ENCODE measurements around the gene LPO. TPM values are rescaled to one million over a fixed set of nuclear protein-coding genes. Genes with fewer than 3 reads are reported as not detected.

LPO gene
- 0.06 to 0.10 TPM (median 0.08 TPM) in 4 of 5 replicates, not detected in the other for total RNA-seq (2022; extraction: Qiagen RNA extraction)

DNA sequence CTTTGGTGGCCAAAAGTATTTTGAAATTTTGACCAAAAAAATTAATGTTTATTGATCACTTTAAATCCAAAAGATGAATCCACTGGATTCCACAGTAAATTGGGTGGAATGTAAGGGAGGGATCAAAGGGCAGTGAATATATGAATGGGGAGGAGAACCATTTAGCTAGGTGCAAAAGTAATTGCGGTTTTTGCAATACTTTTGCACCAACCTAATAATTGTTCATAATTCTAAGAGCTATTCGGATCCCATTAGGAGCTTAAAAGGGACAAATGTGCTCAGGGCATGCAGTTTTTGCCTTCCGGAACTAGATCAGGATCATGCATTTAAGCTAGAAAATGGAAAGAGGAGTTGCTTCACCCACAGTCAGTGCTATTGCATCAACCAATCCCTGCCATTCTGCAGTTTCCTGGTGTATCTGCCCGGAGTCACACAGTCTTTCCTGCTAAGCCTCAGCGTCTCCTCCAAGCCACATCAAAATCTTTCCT, at the start of gene LPO:
Gene LPO (plus strand): TSS at position 438 of the 488 bp plus-strand sequence. CDS start 4,396 bp downstream, outside the sequence.

GRCh38 chr17:58192612-58193011, 45.8 kb upstream of the LPO start, which contains the start of gene EPX:
Gene EPX (plus strand): TSS chr17:58192726. CDS start chr17:58192847, 121 bp downstream.

DNA sequence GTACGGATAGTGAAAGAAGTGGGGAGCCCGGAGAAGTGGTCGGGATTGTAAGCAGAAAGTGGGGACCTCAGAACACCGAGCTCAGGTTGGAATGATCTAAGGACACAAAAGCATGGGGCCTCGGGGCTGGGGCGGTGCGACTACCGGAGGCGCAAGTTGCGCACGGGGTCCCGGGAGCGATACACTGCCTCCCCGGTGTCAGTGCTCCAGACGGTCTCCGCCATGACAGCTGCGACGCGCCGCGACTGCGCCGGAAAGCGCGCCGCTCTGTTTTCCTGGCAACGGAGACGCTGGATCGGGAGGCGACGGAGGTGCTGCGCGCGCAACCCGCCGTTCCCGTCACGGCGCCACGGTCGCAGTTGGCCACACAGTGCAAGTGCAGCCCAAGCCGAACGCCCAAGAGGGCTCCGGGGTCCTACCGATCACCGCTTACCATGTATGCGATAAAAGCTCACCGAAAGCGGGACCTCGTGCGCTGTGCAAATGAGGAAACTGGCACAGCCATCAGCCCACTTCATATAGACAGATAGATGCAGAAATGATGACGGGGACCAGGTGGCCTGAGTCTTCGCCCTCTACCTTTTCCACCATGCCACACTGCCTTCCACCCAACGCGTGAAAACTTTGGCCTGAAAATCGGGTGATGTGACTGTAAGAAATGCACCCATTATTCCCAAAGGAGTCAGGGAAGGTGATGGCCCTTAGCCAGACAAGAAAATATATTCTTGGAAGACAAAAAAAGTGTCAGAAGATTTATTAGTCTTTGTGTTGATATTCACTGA, 19.2 kb upstream of the LPO start, which contains the start of gene MKS1:
Gene MKS1 (minus strand): TSS at position 249 of the 782 bp plus-strand sequence. CDS start 25 bp downstream, at position 224.

DNA sequence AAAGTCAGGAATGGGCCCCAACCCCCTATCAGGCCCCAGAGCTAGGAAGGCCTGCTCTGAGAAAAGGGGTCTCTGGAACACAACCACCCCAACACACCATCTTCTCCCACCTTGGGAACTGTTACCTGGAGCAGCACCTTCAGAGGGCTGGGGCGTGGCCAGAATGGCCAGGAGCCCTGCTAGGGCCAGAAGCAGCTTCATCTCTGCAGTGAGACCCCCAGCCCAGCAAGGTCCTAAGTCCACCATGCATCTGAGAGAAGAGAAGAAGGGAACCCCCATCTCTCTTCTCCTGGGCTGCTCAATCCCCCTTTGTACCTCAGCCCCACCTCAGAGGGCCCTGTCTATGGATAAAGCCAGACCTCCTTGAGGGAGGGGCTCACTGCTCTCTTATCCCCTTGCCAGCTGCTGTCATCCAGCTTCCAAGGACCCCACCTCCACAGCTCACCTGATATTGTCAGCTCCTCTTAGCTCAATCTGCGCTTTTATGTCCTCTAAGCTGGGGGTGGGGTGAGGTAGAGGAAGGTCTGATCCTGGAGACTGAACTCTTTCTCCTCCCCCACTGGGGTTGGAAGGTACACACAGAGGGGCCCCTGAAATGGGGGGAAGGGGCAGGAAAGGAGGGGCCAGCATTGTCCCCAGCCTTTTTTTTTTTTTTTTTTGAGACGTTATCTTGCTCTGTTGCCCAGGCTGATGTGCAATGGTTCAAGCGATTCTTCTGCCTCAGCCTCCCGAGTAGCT, 42.3 kb downstream of the LPO start, which contains the start of gene MPO:
Gene MPO (minus strand): TSS at position 456 of the 738 bp plus-strand sequence. CDS start 177 bp downstream, at position 279.

Other genes with a start within 250 kb of the LPO start
- gene SRSF1, start 231.3 kb upstream of the LPO start, total RNA-seq (2022; extraction: Qiagen RNA extraction) = 220 to 272 TPM (median 241 TPM) in 5 replicates
- 20.0 to 24.3 TPM (median 22.6 TPM) in 5 replicates for gene DYNLL2, start 155.2 kb upstream of the LPO start, total RNA-seq (2022; extraction: Qiagen RNA extraction)
- 0.02 to 0.03 TPM in 2 of 5 replicates, not detected in the others for gene OR4D1, start 90.2 kb upstream of the LPO start, total RNA-seq (2022; extraction: Qiagen RNA extraction)
- gene OR4D2, start 71.6 kb upstream of the LPO start, total RNA-seq (2022; extraction: Qiagen RNA extraction) = not detected in 5 replicates
- gene EPX, start 45.9 kb upstream of the LPO start, total RNA-seq (2022; extraction: Qiagen RNA extraction) = 0.03 TPM in 1 of 5 replicates, not detected in the others
- gene MKS1, start 19.3 kb upstream of the LPO start, total RNA-seq (2022; extraction: Qiagen RNA extraction) = 9.7 to 11.7 TPM (median 11.4 TPM) in 5 replicates
- gene MPO, start 42.4 kb downstream of the LPO start, total RNA-seq (2022; extraction: Qiagen RNA extraction) = not detected in 5 replicates
- not detected in 5 replicates for gene TSPOAP1, start 90.2 kb downstream of the LPO start, total RNA-seq (2022; extraction: Qiagen RNA extraction)
- gene SUPT4H1, start 113.6 kb downstream of the LPO start, total RNA-seq (2022; extraction: Qiagen RNA extraction) = 99.0 to 159 TPM (median 146 TPM) in 5 replicates
- gene RNF43, start 178.9 kb downstream of the LPO start, total RNA-seq (2022; extraction: Qiagen RNA extraction) = 0.26 to 0.45 TPM (median 0.34 TPM) in 5 replicates
- gene HSF5, start 249.8 kb downstream of the LPO start, total RNA-seq (2022; extraction: Qiagen RNA extraction) = not detected in 5 replicates

Data from A549 treated with AZD2906 at 1 μM for 4 hours (cell line).